ENCODE measurements around the gene SMCO2. TPM values are rescaled to one million over a fixed set of nuclear protein-coding genes. Genes with fewer than 3 reads are reported as not detected.
A peak's percentile ranks its signal among the peaks of the same experiment; 100 is the strongest.
"Not testable (repeated sequence)": the region's sequence is repeated elsewhere in the genome, so short reads cannot be mapped to it uniquely, and the experiment has no call there.

Gene SMCO2
- total and polyA plus RNA-seq, 4 experiments from 2014 or later: not detected

DNA sequence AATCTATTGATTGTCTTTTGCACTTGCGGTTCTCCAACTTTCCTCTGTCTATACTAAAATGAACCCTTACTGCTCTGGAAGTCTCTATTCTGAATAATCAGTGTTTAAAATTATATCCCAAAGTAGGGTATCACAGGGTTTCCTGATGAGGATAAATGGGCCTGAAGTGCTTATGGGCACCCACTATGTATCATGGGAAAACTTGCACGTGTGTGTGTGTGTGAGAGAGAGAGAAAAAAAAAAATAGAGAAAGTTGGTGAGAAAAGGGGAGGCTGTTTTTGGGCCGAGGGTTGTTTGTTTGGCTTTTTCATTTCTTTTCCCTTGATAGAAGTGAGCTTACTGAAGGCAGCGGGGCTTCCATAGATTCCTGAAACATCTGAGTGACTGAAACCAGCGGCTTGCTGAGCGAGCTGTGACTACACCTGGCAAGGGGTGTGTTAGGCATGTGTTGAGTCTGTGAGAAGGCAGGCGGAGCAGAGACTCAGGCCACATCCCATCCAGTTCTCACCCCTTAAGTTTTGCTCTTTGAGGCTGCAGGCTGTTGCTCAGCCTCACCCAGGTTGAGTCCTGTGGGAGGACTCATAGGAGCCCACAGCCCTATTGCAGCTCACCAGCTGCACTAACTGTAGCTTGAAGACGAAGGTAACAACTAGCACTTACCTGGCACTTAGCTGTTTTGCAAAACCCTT, 94.6 kb downstream of the SMCO2 start:
- intact Hi-C loops (cut with micrococcal nuclease): no loop called here
- Histone ChIP-seq H3K27ac (ENCODE audit: low read depth, low read length) (no peak overlapping the region), H3K4me3 (ENCODE audit: low read length in 2 of 2) (no peak overlapping the region), H3K9me3 (ENCODE audit: control insufficient read depth in 1 of 2, low read length in 2 of 2) (no peaks in the 10 kb centered on the region), H3K4me1 (ENCODE audit: insufficient read depth, low read length) (no peaks in the 10 kb centered on the region), H3K27me3 (ENCODE audit: insufficient read depth, low read length) (no peaks in the 10 kb centered on the region), H3K36me3 (ENCODE audit: insufficient read depth, low read length) (no peaks in the 10 kb centered on the region)
- DNase-seq: no peak
- Mint-ChIP-seq H3K36me3 (no peaks in the 10 kb centered on the region), H3K4me1 (peaks cover 0 to 7% (median under 1%) of the 10 kb centered on the region in 4 donors), H3K27ac (no peak overlapping the region), H3K9me3 (no peaks in the 10 kb centered on the region), H3K4me3 (no peak overlapping the region), H3K27me3 (peaks cover 0 to 14% of the 10 kb centered on the region in 2 donors)
- POLR2A ChIA-PET (ENCODE audit: partially characterized antibody): no interaction called here
- CTCF ChIA-PET (ENCODE audit: partially characterized antibody): interaction anchor here (0.6 kb wide), 1 partner anchor 52 kb away, joined by 3 read pairs; no protein-coding TSS in a partner anchor

DNA sequence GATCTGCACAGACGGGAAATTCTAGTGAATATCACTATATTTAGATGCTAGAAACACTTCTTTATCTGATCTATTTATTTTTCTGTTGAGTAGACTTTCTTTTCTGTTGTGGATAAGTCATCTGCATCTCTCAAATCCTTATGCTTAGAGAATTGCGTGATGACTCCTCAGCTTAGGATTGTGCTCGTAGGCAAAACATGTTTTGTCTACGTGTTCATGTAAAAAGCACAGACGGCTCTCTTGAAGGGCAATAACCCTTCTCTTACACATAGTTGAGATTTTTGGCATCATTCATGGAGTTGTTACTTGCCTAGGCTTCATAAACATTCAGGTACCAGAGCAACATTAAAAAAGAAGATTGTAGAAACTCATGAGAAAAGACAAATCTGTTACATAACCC, 96.1 kb downstream of the SMCO2 start:
- CTCF ChIA-PET (ENCODE audit: partially characterized antibody): no interaction called here
- no peaks in the 10 kb centered on the region for H3K36me3 ChIP-seq (ENCODE audit: insufficient read depth, low read length)
- Mint-ChIP-seq H3K36me3 (no peaks in the 10 kb centered on the region), H3K27ac (no peak overlapping the region), H3K9me3 (no peaks in the 10 kb centered on the region), H3K27me3 (peaks cover 0 to 14% of the 10 kb centered on the region in 2 donors), H3K4me3 (no peak overlapping the region), H3K4me1 (peaks cover 0 to 7% (median under 1%) of the 10 kb centered on the region in 4 donors)
- no peak overlapping the region for H3K4me3 ChIP-seq (ENCODE audit: low read length in 2 of 2)
- intact Hi-C loops (cut with micrococcal nuclease): no loop called here
- DNase-seq: no peak
- no peak overlapping the region for H3K27ac ChIP-seq (ENCODE audit: low read depth, low read length)
- no peaks in the 10 kb centered on the region for H3K4me1 ChIP-seq (ENCODE audit: insufficient read depth, low read length)
- no peaks in the 10 kb centered on the region for H3K9me3 ChIP-seq (ENCODE audit: control insufficient read depth in 1 of 2, low read length in 2 of 2)
- H3K27me3 ChIP-seq (ENCODE audit: insufficient read depth, low read length): no peaks in the 10 kb centered on the region
- POLR2A ChIA-PET (ENCODE audit: partially characterized antibody): no interaction called here

DNA sequence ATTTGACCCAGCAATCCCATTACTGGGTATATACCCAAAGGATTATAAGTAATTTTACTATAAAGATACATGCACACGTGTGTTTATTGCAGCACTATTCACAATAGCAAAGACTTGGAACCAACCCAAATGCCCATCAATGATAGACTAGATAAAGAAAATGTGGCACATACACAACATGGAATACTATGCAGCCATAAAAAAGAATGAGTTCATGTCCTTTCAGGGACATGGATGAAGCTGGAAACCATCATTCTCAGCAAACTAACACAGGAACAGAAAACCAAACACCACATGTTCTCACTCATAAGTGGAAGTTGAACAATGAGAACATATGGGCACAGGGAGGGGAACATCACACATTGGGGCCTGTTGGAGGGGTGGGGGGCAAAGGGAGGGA, 98.3 kb downstream of the SMCO2 start:
- CTCF ChIA-PET (ENCODE audit: partially characterized antibody); H3K4me1 ChIP-seq (ENCODE audit: insufficient read depth, low read length); H3K27me3 ChIP-seq (ENCODE audit: insufficient read depth, low read length); H3K27ac Mint-ChIP-seq; DNase-seq; intact Hi-C loops (cut with micrococcal nuclease); H3K9me3 Mint-ChIP-seq; H3K36me3 Mint-ChIP-seq; H3K4me1 Mint-ChIP-seq; H3K4me3 ChIP-seq (ENCODE audit: low read length in 2 of 2); H3K36me3 ChIP-seq (ENCODE audit: insufficient read depth, low read length); H3K9me3 ChIP-seq (ENCODE audit: control insufficient read depth in 1 of 2, low read length in 2 of 2); POLR2A ChIA-PET (ENCODE audit: partially characterized antibody); H3K27ac ChIP-seq (ENCODE audit: low read depth, low read length): not testable (repeated sequence)
- H3K27me3 Mint-ChIP-seq: peaks cover 2 to 17% of the 10 kb centered on the region in 2 donors
- H3K4me3 Mint-ChIP-seq: peak overlapping the region in 1 of 8 donors; percentile 20

GRCh38 chr12:27545665-27546064, 99.1 kb downstream of the SMCO2 start:
- peaks cover 2 to 17% of the 10 kb centered on the region in 2 donors for H3K27me3 Mint-ChIP-seq
- no peak overlapping the region for H3K4me3 Mint-ChIP-seq
- H3K36me3 Mint-ChIP-seq: no peaks in the 10 kb centered on the region

GRCh38 chr12:27547592-27547991, 101.1 kb downstream of the SMCO2 start:
- Mint-ChIP-seq H3K27me3 (peaks cover 2 to 13% of the 10 kb centered on the region in 2 donors), H3K9me3 (peaks cover 0 to under 1% (median 0%) of the 10 kb centered on the region in 8 donors), H3K4me3 (no peak overlapping the region), H3K36me3 (no peaks in the 10 kb centered on the region), H3K4me1 (peaks cover 0 to 7% (median under 1%) of the 10 kb centered on the region in 4 donors), H3K27ac (no peak overlapping the region)
- Histone ChIP-seq H3K27me3 (ENCODE audit: insufficient read depth, low read length) (no peaks in the 10 kb centered on the region), H3K4me3 (ENCODE audit: low read length in 2 of 2) (no peak overlapping the region), H3K4me1 (ENCODE audit: insufficient read depth, low read length) (no peaks in the 10 kb centered on the region), H3K27ac (ENCODE audit: low read depth, low read length) (no peak overlapping the region), H3K36me3 (ENCODE audit: insufficient read depth, low read length) (no peaks in the 10 kb centered on the region), H3K9me3 (ENCODE audit: control insufficient read depth in 1 of 2, low read length in 2 of 2) (no peaks in the 10 kb centered on the region)
- intact Hi-C loops (cut with micrococcal nuclease): no loop called here
- ChIA-PET CTCF (ENCODE audit: partially characterized antibody) (no interaction called here), POLR2A (ENCODE audit: partially characterized antibody) (no interaction called here)
- no peak for DNase-seq

More at GRCh38 chr12:27545665-27546064, 99.1 kb downstream of the SMCO2 start:
- Mint-ChIP-seq H3K4me1 (peaks cover 0 to 7% (median under 1%) of the 10 kb centered on the region in 4 donors), H3K9me3 (no peaks in the 10 kb centered on the region), H3K27ac (no peak overlapping the region)
- Histone ChIP-seq H3K36me3 (ENCODE audit: insufficient read depth, low read length) (no peaks in the 10 kb centered on the region), H3K27me3 (ENCODE audit: insufficient read depth, low read length) (no peaks in the 10 kb centered on the region), H3K4me3 (ENCODE audit: low read length in 2 of 2) (no peak overlapping the region), H3K4me1 (ENCODE audit: insufficient read depth, low read length) (no peaks in the 10 kb centered on the region), H3K9me3 (ENCODE audit: control insufficient read depth in 1 of 2, low read length in 2 of 2) (no peaks in the 10 kb centered on the region), H3K27ac (ENCODE audit: low read depth, low read length) (no peak overlapping the region)
- CTCF ChIA-PET (ENCODE audit: partially characterized antibody): no interaction called here
- no peak for DNase-seq
- POLR2A ChIA-PET (ENCODE audit: partially characterized antibody): no interaction called here
- intact Hi-C loops (cut with micrococcal nuclease): no loop called here

GRCh38 chr12:27548301-27549199, 102.0 kb downstream of the SMCO2 start:
- intact Hi-C loops (cut with micrococcal nuclease): no loop called here
- no peak overlapping the region for H3K4me3 ChIP-seq (ENCODE audit: low read length in 2 of 2)
- no peak overlapping the region for H3K27ac ChIP-seq (ENCODE audit: low read depth, low read length)
- no peaks in the 10 kb centered on the region for H3K9me3 ChIP-seq (ENCODE audit: control insufficient read depth in 1 of 2, low read length in 2 of 2)
- Mint-ChIP-seq H3K36me3 (no peaks in the 10 kb centered on the region), H3K27me3 (peaks cover 2 to 11% of the 10 kb centered on the region in 2 donors), H3K27ac (peak overlapping the region in 1 of 7 donors; percentile 45), H3K9me3 (peaks cover 0 to 2% (median 0%) of the 10 kb centered on the region in 8 donors), H3K4me3 (no peak overlapping the region), H3K4me1 (peaks cover 0 to 7% (median under 1%) of the 10 kb centered on the region in 4 donors)
- CTCF ChIA-PET (ENCODE audit: partially characterized antibody): no interaction called here
- H3K36me3 ChIP-seq (ENCODE audit: insufficient read depth, low read length): no peaks in the 10 kb centered on the region
- POLR2A ChIA-PET (ENCODE audit: partially characterized antibody): no interaction called here
- H3K27me3 ChIP-seq (ENCODE audit: insufficient read depth, low read length): no peaks in the 10 kb centered on the region
- no peak for DNase-seq
- no peaks in the 10 kb centered on the region for H3K4me1 ChIP-seq (ENCODE audit: insufficient read depth, low read length)

DNA sequence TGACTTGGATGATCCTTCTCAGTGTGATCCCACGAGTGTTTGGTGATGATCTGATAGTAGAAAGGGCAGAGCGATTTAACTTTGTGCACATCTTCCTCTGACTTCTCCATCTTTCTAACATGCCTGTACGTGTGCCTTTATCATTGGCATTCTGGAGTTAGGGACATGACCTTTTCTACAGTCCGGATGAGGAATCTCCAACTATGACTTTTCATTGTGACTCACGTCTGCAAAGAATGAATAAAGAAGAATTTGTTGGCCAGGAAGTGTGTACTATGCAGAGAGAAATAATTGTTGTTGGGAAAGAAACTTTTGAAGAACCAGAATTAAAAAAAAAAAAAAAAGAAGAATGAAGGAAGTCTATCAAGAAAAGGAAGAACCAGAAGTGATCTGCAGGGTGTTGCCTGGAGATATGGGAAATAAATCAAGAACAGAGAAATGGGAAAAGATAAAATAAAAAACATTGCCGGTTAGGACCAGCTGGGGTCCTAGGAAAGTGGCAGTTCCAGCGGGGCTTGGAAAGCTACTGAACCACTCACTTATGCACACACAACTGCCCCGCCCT, 102.8 kb downstream of the SMCO2 start:
- POLR2A ChIA-PET (ENCODE audit: partially characterized antibody): no interaction called here
- H3K27me3 ChIP-seq (ENCODE audit: insufficient read depth, low read length): no peaks in the 10 kb centered on the region
- peaks cover 0 to 3% (median under 1%) of the 10 kb centered on the region in 4 donors for H3K4me1 Mint-ChIP-seq
- no peaks in the 10 kb centered on the region for H3K9me3 ChIP-seq (ENCODE audit: control insufficient read depth in 1 of 2, low read length in 2 of 2)
- H3K4me3 Mint-ChIP-seq: no peak overlapping the region
- no peak overlapping the region for H3K27ac ChIP-seq (ENCODE audit: low read depth, low read length)
- DNase-seq: no peak
- H3K9me3 Mint-ChIP-seq: peaks cover 0 to 2% (median 0%) of the 10 kb centered on the region in 8 donors
- H3K4me3 ChIP-seq (ENCODE audit: low read length in 2 of 2): no peak overlapping the region
- no peak overlapping the region for H3K27ac Mint-ChIP-seq
- CTCF ChIA-PET (ENCODE audit: partially characterized antibody): no interaction called here
- H3K4me1 ChIP-seq (ENCODE audit: insufficient read depth, low read length): no peaks in the 10 kb centered on the region
- no peaks in the 10 kb centered on the region for H3K36me3 ChIP-seq (ENCODE audit: insufficient read depth, low read length)
- H3K27me3 Mint-ChIP-seq: peaks cover 2 to 9% of the 10 kb centered on the region in 2 donors
- H3K36me3 Mint-ChIP-seq: no peaks in the 10 kb centered on the region
- intact Hi-C loops (cut with micrococcal nuclease): no loop called here

All from CD4-positive, alpha-beta memory T cell (primary cell).